SK-N-SH (cell line): ENCODE measurements around the gene SAMD4B.

Experiments
- CTCF ChIP-seq: fragments of 200-600 bp; sonication (generic); IDR thresholded peaks from 2 replicates; pipeline ENCODE4 v1.6.1; 2017; ENCODE audit warnings: antibody characterized with exemption, mild to moderate bottlenecking, moderate library complexity
- FOXM1 ChIP-seq: IDR thresholded peaks from 2 replicates; pipeline ENCODE4 v1.4.0; 2012; ENCODE audit warnings: low read depth, mild to moderate bottlenecking
- NRF1 ChIP-seq: IDR thresholded peaks from 2 replicates; pipeline ENCODE4 v1.6.1; 2012; ENCODE audit warnings: low read depth, mild to moderate bottlenecking, low read length
- POLR2AphosphoS5 ChIP-seq: IDR thresholded peaks from 2 replicates; pipeline ENCODE4 v1.6.1; 2012; ENCODE audit warnings: low read depth, low read length
- RFX5 ChIP-seq: IDR thresholded peaks from 2 replicates; pipeline ENCODE4 v1.6.1; 2012; ENCODE audit warnings: mild to moderate bottlenecking, improper control_type of control experiment, low read length
- RXRA ChIP-seq: IDR thresholded peaks from 2 replicates; pipeline ENCODE4 v1.4.0; 2012; ENCODE audit warnings: low read depth, mild to moderate bottlenecking, borderline replicate concordance

- TF ChIP-seq RFX5, result peak; percentile 80
- no peak; the same call in 1 of the 2 replicates for TF ChIP-seq FOXM1
- peak; percentile 88 for TF ChIP-seq CTCF
- no peak for TF ChIP-seq NRF1
- peak; percentile 96 for TF ChIP-seq POLR2AphosphoS5
- TF ChIP-seq RXRA, result peak; percentile 7; the same call in 1 of the 2 replicates
Measured at GRCh38 chr19:39412100-39412866, 70.1 kb downstream of the SAMD4B start, which contains the start of gene PLEKHG2.
